ENCODE data around the gene GCN1. TPM values are rescaled to one million over a fixed set of nuclear protein-coding genes. Genes with fewer than 3 reads are reported as not detected.

GCN1 gene
- polyA plus RNA-seq, 2 of the 4 experiments (the other 2 are of a cell fraction): 43.2 to 64.1 TPM

DNA sequence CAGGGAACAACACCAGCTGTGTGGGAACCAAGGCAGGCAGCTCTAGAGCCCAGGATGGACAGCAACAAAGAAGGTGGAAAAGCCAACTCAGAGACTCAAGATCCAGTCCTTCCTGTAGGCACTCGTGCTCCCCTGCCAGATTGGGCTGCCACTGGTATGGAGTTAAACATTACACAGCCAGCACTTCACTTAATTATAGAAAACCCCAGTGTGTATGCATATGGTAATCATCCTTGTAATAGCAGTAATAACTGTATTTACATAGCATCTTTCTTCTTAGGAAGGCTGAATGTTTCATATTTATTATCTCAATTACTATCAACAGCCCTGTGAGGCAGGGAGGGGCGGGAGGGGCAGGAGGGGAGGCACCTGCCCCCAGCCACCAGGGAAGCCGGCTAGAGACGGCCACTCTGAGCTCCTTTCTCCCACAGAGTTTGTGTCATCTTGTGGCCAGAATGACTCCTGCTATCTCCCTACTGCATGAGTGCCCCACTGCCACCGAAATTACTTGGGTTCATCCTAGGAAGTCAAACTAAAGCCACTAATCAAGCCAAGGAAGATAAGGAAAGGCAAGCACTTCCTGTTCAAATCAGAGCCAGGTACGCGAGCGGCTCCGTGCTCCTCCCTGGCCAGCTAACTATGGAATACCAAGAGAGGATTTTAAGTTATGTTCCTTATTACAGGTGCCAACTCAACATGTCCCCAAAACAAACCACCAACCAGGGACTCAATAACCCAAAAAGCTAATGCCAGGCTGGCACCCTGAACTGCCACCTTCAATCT lies 62.3 kb downstream of the GCN1 start:
- H3K4me1 ChIP-seq: no peaks in the 10 kb centered on the region
- TF ChIP-seq RARB (CRISPR knock-in tag; IDR thresholded peaks at IDR 0.05): no peak
- TF ChIP-seq MYC (IDR thresholded peaks at IDR 0.05; ENCODE audit: borderline replicate concordance, low read length): no peak
- no peak for TF ChIP-seq JUNB (IDR thresholded peaks at IDR 0.05)
- no peak for TF ChIP-seq EHMT2 (IDR thresholded peaks at IDR 0.05; ENCODE audit: low read depth)
- TF ChIP-seq ZC3H11A (IDR thresholded peaks at IDR 0.05): no peak
- TF ChIP-seq, protein P1, sequence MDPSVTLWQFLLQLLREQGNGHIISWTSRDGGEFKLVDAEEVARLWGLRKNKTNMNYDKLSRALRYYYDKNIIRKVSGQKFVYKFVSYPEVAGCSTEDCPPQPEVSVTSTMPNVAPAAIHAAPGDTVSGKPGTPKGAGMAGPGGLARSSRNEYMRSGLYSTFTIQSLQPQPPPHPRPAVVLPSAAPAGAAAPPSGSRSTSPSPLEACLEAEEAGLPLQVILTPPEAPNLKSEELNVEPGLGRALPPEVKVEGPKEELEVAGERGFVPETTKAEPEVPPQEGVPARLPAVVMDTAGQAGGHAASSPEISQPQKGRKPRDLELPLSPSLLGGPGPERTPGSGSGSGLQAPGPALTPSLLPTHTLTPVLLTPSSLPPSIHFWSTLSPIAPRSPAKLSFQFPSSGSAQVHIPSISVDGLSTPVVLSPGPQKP (IDR thresholded peaks at IDR 0.05; ENCODE audit: low read depth, low read length): no peak
- TF ChIP-seq EHF (CRISPR knock-in tag; IDR thresholded peaks at IDR 0.05): no peak
- TF ChIP-seq HOXB13 (CRISPR knock-in tag; IDR thresholded peaks at IDR 0.05; ENCODE audit: low read depth): no peak
- no peak for FAIRE-seq
- H3K4me3 ChIP-seq: no peak overlapping the region
- ChIA-PET CTCF (interaction anchor here (0.6 to 2.6 kb wide), 4 partner anchors 9 to 66 kb away, joined by 3 to 6 read pairs (median 4); no protein-coding TSS in a partner anchor), POLR2A (interaction anchor here (1.0 kb wide), 1 partner anchor 69 kb away, joined by 3 read pairs; the partner anchor contains the start of gene RPLP0)
- no peak overlapping the region for H3K4me2 ChIP-seq
- H3K27ac ChIP-seq: no peak overlapping the region
- DNase-seq (ENCODE audit: low read depth in 1 of 2, low spot score in 1 of 2): no peak
- WGBS (ENCODE audit: missing lambda C conversion rate): 90% methylated on average over 9 of the region's 9 CpGs
- no peaks in the 10 kb centered on the region for H3K9me3 ChIP-seq
- ATAC-seq: no peak

DNA sequence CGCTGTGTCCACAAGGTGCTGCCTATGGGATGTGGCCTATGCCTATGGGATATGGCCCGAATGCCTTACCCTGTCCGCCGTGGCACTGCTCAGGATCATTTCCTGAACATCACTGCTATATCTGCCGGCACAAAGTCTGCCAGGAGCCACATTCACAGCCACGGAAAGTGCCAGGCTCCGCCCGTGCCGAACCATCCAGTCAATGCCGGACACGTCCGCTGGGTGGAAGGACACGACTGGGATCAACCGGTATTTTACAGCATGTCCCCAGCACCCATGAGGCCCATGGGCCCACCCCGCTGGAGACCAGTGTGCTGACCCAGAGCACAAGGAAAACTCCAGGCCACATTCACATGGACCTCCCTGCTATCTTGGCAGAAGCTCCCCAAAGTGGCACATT lies 63.4 kb downstream of the GCN1 start:
- WGBS (ENCODE audit: missing lambda C conversion rate): 95% methylated on average over 14 of the region's 15 CpGs
- Histone ChIP-seq H3K4me1 (no peaks in the 10 kb centered on the region), H3K4me2 (no peak overlapping the region), H3K4me3 (no peak overlapping the region), H3K27ac (no peak overlapping the region), H3K9me3 (no peaks in the 10 kb centered on the region)
- TF ChIP-seq NPAS2 (CRISPR knock-in tag; IDR thresholded peaks at IDR 0.05; ENCODE audit: borderline replicate concordance) (no peak), GATA3 (IDR thresholded peaks at IDR 0.05; ENCODE audit: borderline replicate concordance) (no peak), TP53 (CRISPR knock-in tag; IDR thresholded peaks at IDR 0.05) (no peak), EHMT2 (IDR thresholded peaks at IDR 0.05; ENCODE audit: low read depth) (no peak), MYC (IDR thresholded peaks at IDR 0.05; ENCODE audit: borderline replicate concordance, low read length) (no peak), RARB (CRISPR knock-in tag; IDR thresholded peaks at IDR 0.05) (no peak), EP300 (IDR thresholded peaks at IDR 0.05) (no peak), POLR2A (IDR thresholded peaks at IDR 0.05; ENCODE audit: low read length) (no peak)
- TF ChIP-seq, protein P2, sequence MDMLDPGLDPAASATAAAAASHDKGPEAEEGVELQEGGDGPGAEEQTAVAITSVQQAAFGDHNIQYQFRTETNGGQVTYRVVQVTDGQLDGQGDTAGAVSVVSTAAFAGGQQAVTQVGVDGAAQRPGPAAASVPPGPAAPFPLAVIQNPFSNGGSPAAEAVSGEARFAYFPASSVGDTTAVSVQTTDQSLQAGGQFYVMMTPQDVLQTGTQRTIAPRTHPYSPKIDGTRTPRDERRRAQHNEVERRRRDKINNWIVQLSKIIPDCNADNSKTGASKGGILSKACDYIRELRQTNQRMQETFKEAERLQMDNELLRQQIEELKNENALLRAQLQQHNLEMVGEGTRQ (IDR thresholded peaks at IDR 0.05): no peak
- ChIA-PET POLR2A (interaction anchor here (1.0 kb wide), 1 partner anchor 70 kb away, joined by 3 read pairs; the partner anchor contains the start of gene RPLP0), CTCF (interaction anchor here (1.1 kb wide), 1 partner anchor 16 kb away, joined by 3 read pairs; no protein-coding TSS in a partner anchor)
- FAIRE-seq (no peak), ATAC-seq (no peak; a peak in 1 of 6 replicates), DNase-seq (ENCODE audit: low read depth in 1 of 2, low spot score in 1 of 2) (no peak)

DNA sequence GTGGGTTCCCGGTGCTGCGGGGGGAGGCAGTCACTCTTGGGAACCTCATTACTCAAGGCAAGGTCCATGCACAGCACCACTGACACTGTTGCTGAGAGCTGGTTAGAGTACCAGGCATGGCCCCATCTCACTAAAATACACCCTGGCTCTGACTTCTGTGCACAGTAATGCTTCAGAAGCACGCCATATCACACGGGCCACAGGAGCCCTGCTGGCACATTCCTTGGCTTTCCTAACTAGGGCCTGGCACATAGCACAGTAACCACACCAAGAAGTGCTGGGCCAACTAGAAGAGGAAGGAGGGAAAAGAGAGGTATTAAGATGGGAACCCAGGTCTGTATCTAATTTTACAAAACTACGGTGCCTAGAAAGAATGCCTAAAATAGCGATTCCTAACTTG lies 64.5 kb downstream of the GCN1 start:
- Histone ChIP-seq H3K4me1 (no peaks in the 10 kb centered on the region), H3K27ac (no peak overlapping the region), H3K4me3 (no peak overlapping the region), H3K4me2 (no peak overlapping the region), H3K9me3 (no peaks in the 10 kb centered on the region)
- FAIRE-seq (no peak), ATAC-seq (no peak), DNase-seq (ENCODE audit: low read depth in 1 of 2, low spot score in 1 of 2) (no peak)
- TF ChIP-seq NR3C1 (IDR thresholded peaks at IDR 0.05): no peak
- no peak for TF ChIP-seq RFX5 (IDR thresholded peaks at IDR 0.05)
- TF ChIP-seq, protein P3, sequence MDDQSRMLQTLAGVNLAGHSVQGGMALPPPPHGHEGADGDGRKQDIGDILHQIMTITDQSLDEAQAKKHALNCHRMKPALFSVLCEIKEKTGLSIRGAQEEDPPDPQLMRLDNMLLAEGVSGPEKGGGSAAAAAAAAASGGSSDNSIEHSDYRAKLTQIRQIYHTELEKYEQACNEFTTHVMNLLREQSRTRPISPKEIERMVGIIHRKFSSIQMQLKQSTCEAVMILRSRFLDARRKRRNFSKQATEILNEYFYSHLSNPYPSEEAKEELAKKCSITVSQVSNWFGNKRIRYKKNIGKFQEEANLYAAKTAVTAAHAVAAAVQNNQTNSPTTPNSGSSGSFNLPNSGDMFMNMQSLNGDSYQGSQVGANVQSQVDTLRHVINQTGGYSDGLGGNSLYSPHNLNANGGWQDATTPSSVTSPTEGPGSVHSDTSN (IDR thresholded peaks at IDR 0.05): no peak
- no peak for TF ChIP-seq ZSCAN20 (CRISPR knock-in tag; IDR thresholded peaks at IDR 0.05)
- ChIA-PET CTCF (no interaction called here), POLR2A (no interaction called here)
- WGBS (ENCODE audit: missing lambda C conversion rate): 88% methylated on average over 6 of the region's 6 CpGs
